CD4-positive, alpha-beta T cell treated with Interleukin-17A for 4 hours (primary cell): ENCODE measurements around the gene CNTNAP1.
"Not testable (repeated sequence)": the region's sequence is repeated elsewhere in the genome, so short reads cannot be mapped to it uniquely, and the experiment has no call there.

Experiments
- DNase-seq: peaks from one replicate; pipeline ENCODE4 v3.0.0-alpha.2; 2020; ENCODE audit warnings: mixed read lengths

The CNTNAP1 gene

DNA sequence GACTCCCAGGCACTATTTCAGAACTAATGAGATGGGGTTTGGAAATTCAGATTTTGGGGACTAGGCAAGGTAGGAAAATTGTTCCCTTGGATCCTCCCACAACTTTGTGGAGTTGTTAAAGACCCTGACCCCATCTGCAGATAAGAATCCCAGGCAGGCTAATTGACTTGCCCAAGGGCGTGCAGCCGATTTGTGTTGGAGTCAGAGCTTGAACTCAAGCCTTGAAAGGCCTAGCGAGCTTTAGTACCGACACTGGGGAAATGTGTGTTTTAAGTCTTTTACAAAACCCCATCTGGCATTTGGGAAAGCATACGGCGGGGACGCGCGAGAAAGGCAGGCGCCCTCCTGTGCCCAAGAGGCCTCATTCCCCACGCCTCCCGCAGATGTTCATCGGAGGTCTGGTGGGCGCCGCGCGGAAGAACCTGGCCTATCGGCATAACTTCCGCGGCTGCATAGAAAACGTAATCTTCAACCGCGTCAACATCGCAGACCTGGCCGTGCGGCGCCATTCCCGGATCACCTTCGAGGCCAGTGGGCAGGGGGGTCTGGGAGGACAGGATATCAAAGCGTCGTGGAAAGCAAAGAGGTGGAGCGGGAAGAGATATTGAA, 4.3 kb downstream of the CNTNAP1 start:
- DNase-seq = no peak

DNA sequence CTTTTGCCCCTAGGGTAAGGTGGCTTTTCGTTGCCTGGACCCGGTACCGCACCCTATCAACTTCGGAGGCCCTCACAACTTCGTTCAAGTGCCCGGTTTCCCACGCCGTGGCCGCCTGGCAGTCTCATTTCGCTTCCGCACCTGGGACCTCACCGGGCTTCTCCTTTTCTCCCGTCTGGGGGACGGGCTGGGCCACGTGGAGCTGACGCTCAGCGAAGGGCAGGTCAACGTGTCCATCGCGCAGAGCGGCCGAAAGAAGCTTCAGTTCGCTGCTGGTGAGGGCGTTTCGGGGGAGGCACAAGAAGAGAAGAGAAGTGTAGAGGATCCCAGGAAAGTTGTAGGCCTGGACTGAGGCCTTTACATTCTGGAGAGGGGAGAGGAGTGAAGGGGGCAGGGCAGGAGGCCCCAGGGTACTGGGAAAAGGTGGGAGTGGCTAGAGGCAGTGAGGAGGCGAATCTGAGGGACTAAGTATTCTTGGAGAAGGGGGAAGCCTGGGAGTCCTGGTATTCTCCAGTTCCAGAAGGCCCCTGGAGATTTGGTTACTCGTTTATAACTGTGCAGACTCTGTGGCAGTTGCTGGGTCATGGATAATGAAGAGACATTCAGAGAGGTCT, 5.5 kb downstream of the CNTNAP1 start:
- no peak for DNase-seq

DNA sequence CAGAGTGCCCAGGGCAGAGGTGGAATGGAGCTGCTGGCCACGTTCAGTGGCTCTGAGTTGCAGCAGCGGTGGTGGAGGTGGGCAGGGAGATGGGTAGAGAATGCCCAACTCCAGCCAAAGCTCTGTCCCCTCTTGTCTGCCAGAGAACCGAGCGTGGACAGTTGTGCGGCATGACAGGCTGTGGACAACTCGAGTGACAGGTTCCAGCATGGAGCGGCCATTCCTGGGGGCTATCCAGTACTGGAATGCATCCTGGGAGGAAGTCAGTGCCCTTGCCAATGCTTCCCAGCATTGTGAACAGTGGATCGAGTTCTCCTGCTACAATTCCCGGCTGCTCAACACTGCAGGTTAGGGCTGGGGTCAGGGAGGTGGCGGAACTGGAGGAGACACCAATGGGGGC, 8.3 kb downstream of the CNTNAP1 start:
- DNase-seq = no peak

DNA sequence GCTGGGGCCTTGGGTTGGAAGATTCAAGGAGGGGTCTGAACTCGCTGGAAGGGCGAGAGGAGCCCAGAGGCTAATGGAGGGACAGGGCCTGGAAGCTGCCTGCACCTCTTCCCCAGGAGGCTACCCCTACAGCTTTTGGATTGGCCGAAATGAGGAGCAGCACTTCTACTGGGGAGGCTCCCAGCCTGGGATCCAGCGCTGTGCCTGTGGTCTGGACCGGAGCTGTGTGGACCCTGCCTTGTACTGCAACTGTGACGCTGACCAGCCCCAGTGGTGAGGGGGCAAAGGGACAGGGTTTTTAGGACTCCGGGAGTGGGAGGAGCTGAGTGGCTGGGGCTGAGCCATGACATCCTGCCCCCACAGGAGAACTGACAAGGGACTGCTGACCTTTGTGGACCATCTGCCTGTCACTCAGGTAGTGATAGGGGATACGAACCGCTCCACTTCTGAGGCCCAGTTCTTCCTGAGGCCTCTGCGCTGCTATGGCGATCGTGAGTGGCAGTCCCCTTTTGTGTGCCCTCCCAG, 8.8 kb downstream of the CNTNAP1 start:
- no peak for DNase-seq

DNA sequence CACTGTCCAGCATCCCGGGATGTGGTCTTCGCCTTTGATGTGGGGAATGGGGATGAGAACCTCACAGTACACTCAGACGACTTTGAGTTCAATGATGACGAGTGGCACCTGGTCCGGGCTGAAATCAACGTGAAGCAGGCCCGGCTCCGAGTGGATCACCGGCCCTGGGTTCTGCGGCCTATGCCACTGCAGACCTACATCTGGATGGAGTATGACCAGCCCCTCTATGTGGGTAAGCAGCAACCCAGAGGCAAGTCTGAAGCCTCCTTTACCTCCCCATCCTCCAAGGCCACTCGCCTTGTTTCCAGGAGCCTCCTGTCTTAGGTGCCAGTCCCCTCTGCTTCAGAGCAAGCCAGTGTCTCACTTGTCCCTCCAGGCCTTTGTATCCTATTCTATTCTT, 10.2 kb downstream of the CNTNAP1 start:
- DNase-seq = no peak

DNA sequence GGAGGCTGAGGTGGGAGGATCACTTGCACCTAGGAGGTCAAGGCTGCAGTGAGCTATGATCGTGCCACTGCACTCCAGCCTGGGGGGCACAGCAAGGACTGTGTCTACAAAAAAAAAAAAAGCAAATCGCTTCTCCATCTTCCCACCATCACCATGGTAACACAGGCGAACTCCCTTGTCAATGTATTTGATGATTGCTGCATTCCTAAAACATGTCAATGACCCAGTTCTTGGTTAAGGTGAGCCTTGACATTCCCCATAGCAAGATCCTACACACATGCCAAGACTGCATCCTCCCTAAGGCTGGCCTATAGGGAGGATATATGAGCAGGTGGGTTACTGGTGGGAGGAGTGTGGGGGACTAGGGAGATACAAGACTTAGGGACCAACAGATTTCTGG, 12.2 kb downstream of the CNTNAP1 start:
- no peak for DNase-seq

DNA sequence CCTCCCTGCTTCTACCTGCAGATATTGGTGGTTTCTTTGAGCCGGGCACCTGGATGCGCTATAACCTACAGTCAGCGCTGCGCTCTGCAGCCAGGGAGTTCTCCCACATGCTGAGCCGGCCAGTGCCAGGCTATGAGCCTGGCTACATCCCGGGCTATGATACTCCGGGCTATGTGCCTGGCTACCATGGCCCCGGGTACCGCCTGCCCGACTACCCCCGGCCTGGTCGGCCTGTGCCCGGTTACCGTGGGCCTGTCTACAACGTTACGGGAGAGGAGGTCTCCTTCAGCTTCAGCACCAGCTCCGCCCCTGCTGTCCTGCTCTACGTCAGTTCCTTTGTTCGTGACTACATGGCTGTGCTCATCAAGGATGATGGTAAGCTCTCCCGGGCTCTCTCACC, 13.2 kb downstream of the CNTNAP1 start:
- DNase-seq = no peak

DNA sequence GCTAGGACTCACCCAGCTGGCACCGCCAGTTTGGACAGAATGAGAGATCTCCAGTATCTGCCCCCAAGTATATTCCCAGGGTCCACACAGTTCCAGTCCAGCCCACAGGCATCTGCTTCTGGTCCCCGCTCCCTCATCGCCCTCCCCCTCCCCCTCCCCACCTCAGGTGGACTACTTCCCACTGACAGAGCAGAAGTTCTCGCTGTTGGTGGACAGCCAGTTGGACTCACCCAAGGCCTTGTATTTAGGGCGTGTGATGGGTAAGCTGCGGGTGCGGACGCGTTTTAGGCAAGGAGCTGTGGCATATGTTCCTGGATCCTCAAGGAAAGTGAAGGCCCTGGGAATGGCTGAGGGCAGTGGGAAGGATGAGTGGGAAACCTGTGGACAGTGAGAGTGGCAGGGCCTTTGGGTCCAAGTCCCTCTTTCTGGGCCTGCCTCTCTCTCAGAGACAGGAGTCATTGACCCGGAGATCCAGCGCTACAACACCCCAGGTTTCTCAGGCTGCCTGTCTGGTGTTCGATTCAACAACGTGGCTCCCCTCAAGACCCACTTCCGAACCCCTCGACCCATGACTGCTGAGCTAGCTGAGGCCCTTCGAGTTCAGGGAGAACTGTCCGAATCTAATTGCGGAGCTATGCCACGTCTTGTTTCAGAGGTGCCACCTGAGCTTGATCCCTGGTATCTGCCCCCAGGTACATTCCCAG, 14.9 kb downstream of the CNTNAP1 start:
- no peak for DNase-seq

DNA sequence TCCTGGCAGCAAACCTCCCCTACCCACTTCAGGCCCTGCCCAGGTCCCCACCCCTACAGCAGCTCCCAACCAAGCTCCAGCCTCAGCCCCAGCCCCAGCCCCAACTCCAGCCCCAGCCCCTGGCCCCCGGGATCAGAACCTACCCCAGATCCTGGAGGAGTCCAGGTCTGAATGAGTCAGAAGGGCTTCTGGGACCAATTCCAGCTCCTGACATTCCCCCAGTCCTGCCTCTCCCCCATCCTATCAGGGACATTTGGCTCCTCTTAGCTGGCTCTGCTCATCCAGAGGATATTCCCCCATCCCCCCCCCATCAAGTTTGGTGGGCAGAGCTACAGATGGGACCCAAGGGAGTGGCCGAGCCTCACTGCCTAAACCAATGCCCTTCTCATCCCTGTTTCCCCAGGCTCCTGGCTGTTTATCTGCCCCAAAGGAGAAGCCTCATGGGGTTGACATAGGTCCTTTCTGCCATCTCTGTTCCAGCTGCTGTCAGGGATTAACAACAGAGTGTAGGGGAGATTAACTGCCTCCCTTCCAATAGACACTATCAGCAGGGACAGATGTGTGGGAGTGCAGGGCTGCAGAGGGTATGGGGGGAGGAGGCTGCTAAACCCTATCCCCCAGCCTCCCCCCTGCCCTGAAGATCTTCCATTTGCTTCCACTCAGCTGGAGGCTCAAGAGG, 16.5 kb downstream of the CNTNAP1 start:
- no peak for DNase-seq

DNA sequence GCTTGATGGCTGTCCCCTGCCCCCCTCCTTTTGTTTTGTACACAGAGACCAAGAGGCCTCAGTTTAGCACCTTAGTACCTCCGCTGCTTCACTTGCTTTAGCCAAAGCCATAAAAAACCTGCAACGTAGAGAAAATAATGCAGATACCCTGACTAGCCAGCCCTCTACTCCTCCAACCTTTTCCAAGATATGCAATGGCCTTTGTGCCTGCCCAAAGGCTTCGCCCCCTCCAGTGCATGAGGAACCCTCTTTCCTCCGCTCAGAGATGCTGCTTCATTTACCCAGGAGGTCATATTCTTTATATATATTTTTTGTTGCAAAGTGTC, 17.0 kb downstream of the CNTNAP1 start:
- DNase-seq = no peak

DNA sequence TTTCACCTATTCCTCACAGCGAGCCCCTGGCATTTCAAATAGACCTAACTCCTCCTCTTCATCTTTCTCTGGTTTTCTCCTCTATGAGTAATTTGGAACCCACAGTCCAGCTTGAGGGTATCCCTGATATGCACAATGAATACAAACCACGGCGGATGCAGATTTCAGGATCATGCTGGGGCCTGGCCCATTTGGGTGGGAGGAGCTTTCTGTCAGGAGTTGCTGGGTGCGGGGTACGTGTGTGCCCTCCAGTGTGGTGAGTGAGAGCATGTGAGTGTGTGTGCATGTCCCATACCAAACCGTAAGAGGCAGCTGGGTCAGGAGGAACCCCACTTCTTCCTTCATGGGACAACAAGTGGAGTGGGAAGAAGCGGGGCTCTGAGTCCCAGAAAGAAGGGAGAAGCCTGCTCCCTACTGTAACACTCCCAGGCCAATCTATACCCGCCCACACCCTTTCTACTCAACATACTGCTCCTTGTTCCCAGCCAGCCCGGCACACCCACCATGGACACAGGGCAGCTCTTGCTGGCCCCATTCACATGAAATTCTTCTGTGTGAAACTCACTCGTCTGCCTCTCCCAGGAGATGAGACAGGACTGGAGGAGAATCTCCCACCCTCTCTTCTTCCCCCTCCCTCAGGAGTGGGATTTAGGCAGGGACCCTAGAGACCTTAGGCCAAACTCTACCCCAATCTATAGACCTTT, 18.4 kb downstream of the CNTNAP1 start:
- DNase-seq = no peak

DNA sequence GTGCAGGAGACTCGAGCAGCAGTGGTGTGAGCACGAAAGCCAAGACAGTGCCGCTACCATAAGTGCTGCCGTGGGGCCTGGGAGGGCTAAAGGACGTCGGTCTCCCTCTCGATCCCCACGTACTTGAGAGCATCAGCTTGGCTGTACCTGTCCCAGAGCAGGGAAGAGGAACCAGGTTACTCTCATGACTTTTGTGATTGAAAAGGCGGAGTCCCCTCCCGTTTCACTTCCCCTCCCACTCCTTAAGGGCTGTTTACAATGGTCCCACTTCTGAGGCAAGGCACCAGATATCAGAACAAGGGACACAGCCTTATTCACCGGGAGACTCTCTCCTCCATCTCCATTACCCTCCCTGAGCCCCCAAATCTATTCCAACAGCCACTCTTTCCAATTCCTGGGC, 20.1 kb downstream of the CNTNAP1 start:
- DNase-seq = no peak

DNA sequence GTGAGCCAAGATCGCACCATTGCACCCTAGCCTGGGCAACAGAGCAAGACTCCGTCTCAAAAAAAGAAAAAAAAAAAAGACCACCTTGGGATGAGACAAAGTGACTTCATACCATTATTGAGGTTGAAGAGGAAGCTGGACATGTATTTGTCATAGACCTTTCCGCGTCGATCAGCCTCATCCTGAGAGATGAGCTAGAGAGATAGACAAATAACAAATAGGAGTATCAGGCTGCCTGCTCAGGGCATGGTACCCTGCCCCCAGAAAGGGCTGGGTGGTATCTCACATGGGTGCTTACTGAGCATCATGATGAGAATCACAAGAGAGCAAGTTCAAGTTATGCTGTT, 22.1 kb downstream of the CNTNAP1 start:
- no peak for DNase-seq

DNA sequence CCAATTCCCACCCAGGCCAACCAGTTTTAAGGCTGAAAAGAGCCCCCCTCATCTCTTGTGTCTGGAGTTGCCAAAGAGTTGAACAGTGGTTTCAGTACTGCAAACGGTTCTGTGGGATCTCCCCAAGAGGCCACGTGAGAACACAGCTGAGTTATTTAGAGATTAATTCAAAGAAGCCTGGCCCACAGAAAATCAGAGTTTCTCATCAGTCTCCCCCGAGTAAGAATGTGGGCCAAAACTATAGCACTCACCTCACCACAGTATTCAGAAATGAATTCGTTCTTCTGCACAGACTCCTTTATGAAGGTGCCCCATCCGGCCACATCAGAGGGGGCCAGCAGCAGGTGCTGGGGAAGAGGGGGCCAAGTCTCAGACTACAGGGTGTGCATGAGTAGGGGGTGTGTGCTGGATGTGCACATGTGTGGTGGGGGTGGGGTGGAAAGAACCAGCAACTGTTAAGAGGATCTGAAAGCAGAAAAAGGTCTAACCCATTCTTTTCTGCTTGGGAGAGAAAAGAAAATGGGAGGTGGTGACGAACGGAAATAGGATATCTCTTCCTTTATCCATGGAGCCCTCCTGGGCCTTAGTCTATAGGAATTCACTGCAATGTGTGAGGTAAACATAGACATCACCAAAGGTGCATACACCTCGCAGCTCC, 22.6 kb downstream of the CNTNAP1 start:
- no peak for DNase-seq

DNA sequence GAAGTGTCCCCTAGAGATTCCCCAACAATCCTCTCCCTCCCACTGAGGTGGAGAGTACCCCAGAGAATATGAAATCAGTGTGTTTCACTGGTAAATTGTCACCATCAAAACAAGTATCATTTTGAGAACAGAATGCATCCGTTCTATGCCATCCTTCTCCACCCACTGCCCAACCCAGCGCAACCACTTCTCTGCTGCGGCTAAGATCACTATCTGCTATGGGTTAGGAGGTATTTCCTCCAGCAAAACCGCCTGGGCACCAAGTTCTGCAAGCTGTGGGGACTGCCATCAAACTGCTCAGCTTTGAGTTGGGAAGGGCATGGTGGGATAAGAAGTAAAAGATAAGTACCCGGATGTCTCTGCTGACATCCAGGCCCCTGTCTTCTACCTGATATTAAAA, 24.4 kb downstream of the CNTNAP1 start:
- DNase-seq = peak; percentile 60

DNA sequence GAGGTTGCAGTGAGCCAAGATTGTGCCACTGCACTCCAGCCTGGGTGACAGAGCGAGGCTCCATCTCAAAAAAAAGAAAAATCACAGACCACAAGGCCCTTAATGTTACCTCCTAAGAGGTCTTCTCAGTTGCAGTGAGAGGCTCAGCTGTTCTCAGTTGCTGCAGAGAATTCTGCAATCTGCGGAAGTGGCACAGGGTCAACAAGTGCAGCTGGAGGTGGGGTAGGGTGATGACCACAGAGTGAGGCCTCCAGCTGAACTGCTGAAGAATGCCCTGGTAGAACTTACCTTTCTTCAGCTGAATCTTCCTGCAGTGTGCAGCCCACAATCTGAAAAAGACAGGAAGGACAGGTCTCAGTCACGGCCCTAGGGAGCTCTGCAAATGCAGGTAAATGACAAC, 26.3 kb downstream of the CNTNAP1 start:
- DNase-seq = no peak

DNA sequence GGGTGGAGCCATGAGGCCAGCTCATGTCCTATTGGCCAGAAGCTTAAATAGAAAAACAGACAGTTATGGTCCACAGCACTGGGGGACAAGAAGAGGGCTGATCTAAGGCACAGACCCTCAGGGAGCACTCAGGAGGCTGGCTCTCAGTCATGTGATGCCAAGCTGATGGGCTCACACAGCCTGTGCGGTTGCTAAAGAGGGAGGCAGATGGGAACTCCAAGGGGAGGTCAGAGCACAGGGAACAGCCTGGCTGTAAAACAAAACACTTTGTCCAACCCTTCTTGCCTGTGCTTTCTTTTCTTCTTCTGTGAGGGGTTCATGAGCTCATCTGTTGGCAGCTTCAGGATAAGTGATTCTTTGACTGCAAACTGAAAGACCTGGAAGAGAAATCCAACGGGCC, 27.2 kb downstream of the CNTNAP1 start:
- DNase-seq = no peak

DNA sequence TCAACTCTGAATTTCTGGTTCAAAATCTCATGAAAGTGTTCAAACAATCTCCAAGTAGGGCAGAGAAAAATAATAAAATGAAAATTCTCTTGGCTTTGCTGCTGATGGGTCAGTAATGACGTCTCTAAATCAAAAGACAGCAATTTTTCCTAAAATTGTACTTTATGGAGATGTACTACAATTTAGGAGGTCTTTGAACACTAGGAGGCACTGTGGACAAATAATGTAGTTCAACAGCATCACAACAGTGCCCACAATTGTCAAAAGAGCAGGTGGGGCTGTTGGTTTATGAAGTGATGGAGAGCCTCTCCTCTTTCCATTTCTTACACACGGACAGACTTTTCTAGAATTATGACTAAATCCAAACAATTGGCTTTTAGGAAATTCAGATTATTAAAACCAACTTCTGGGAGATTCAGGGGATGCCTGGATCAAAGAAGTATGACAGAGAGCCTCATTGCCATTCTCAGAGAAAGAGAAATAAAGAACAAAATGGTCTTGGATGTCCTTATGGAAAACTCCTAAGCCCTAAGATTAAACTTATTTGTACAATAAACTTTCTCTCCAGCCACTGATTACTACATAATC, 38.8 kb downstream of the CNTNAP1 start:
- DNase-seq = peak; percentile 43

DNA sequence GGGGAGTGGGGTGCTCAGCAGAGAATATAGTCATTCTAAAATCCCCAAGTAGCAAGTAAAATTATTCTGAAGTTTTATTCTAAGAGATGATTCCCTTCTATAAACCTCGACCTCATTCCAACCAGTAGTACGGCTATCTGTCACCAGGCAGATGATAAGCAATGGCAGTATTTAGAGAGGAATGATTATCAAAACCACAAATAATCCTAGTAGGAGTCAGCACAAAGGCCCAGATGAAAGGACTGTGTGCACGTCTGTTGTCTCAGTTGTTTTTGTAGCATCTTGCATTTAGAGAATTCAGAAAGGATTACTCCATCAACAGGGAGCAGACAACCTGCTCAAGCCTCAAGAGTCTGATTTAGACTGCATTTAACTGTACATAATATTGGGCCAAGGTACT, 41.3 kb downstream of the CNTNAP1 start:
- no peak for DNase-seq

DNA sequence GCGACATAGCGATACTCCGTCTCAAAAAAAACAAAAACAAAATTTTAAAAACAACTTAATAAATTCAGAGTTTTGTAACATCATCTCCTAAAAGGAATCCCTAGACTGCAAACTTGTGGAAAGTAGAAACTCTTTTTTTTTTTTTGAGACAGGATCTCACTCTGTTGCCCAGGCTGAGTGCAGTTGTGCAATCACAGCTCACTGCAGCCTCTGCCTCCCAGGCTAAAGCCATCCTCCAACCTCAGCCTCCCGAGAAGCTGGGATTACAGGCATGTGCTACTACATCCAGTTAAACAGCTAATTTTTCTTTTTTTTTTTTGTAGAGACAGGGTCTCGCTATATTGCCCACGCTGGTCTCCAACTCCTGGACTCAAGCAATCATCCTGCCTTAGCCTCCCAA, 42.8 kb downstream of the CNTNAP1 start:
- no peak for DNase-seq

DNA sequence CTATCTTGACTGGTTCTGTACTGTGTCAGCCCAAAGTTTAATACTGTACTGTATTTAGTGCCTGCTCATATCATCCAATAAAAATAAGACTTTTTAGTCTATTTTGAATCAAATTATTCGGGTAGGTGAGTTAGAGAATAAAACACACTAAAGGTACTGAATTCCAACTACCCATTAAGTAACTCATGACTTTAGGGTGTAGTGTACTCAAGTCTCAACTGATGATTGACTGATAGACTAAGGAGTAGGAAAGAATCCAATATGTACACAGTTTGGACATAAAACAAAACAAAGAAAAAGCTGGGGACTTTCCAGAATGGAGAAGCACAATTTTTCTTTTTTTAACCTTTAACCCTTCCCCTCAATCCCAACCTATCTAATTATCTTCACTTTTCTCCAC, 58.4 kb downstream of the CNTNAP1 start:
- DNase-seq = no peak

DNA sequence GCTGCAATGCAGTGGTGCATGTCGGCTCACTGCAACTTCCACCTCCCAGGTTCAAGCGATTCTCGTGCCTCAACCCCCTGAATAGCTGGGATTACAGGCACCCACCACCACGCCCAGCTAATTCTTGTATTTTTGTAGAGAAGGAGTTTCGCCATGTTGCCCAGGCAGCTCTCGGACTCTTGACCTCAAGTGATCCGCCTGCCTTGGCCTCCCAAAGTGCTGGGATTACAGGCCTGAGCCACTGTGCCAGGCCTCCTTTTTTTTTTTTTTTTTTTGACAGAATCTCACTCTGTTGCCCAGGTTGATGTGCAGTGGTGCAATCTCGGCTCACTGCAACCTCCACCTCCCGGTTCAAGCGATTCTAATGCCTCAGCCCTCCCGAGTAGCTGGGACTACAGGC, 60.6 kb downstream of the CNTNAP1 start:
- DNase-seq = not testable (repeated sequence)
